Measurements from ENCODE around the gene FER. TPM values are rescaled to one million over a fixed set of nuclear protein-coding genes. Genes with fewer than 3 reads are reported as not detected.

Gene FER
- total RNA-seq, 2 experiments from 2014 or later = 9.4 to 10.0 TPM

- ChIA-PET CTCF (ENCODE audit: unreplicated experiment) (no interaction called here), POLR2A (no interaction called here)
- H3K4me3 ChIP-seq (ENCODE audit: low read depth, low read length, poor library complexity, severe bottlenecking) = no peak overlapping the region
- H4K20me1 ChIP-seq (ENCODE audit: insufficient read depth, low read length) = no peaks in the 10 kb centered on the region
- H3K4me1 ChIP-seq (ENCODE audit: insufficient read depth, low read length, poor library complexity, severe bottlenecking) = no peaks in the 10 kb centered on the region
- no peak overlapping the region for H2AFZ ChIP-seq (ENCODE audit: low read length)
- H3K27ac ChIP-seq (ENCODE audit: low read depth, low read length, poor library complexity, severe bottlenecking) = no peak overlapping the region
- no peak overlapping the region for H3K4me2 ChIP-seq (ENCODE audit: low read length)
- no peak for DNase-seq (ENCODE audit: low spot score)
- no peaks in the 10 kb centered on the region for H3K36me3 ChIP-seq (ENCODE audit: insufficient read depth, low read length)
- no peaks in the 10 kb centered on the region for H3K9me3 ChIP-seq (ENCODE audit: low read length)
- intact Hi-C loops (cut with micrococcal nuclease; ENCODE audit: unreplicated experiment) = no loop called here
- no peaks in the 10 kb centered on the region for H3K79me2 ChIP-seq (ENCODE audit: insufficient read depth, low read depth, low read length)
- TF ChIP-seq CTCF (conservative IDR thresholded peaks at IDR 0.05; ENCODE audit: low read length) = no peak
- no peak for TF ChIP-seq EZH2phosphoT487 (IDR thresholded peaks at IDR 0.05; ENCODE audit: borderline replicate concordance, low read depth, low read length)
- no peaks in the 10 kb centered on the region for H3K9me2 ChIP-seq (ENCODE audit: insufficient read depth, low read length)
- BruUV-seq (replicated peaks) = no TSS peak
These were observed 153.0 kb downstream of the FER start for GRCh38 chr5:108900668-108901067.

- Histone ChIP-seq H3K79me2 (ENCODE audit: insufficient read depth, low read depth, low read length) (no peaks in the 10 kb centered on the region), H3K9me3 (ENCODE audit: low read length) (no peaks in the 10 kb centered on the region), H3K9me2 (ENCODE audit: insufficient read depth, low read length) (no peaks in the 10 kb centered on the region), H3K4me3 (ENCODE audit: low read depth, low read length, poor library complexity, severe bottlenecking) (no peak overlapping the region), H2AFZ (ENCODE audit: low read length) (no peak overlapping the region), H3K27ac (ENCODE audit: low read depth, low read length, poor library complexity, severe bottlenecking) (no peak overlapping the region), H3K4me2 (ENCODE audit: low read length) (no peak overlapping the region), H3K4me1 (ENCODE audit: insufficient read depth, low read length, poor library complexity, severe bottlenecking) (no peaks in the 10 kb centered on the region), H3K36me3 (ENCODE audit: insufficient read depth, low read length) (no peaks in the 10 kb centered on the region), H4K20me1 (ENCODE audit: insufficient read depth, low read length) (no peaks in the 10 kb centered on the region)
- ChIA-PET POLR2A (no interaction called here), CTCF (ENCODE audit: unreplicated experiment) (no interaction called here)
- intact Hi-C loops (cut with micrococcal nuclease; ENCODE audit: unreplicated experiment) = no loop called here
- no peak for DNase-seq (ENCODE audit: low spot score)
- no peak for TF ChIP-seq EZH2phosphoT487 (IDR thresholded peaks at IDR 0.05; ENCODE audit: borderline replicate concordance, low read depth, low read length)
- no peak for TF ChIP-seq CTCF (conservative IDR thresholded peaks at IDR 0.05; ENCODE audit: low read length)
- no TSS peak for BruUV-seq (replicated peaks)
These were observed 158.1 kb downstream of the FER start for GRCh38 chr5:108905805-108906204.

GRCh38 chr5:108910627-108911026, 162.9 kb downstream of the FER start:
- DNase-seq (ENCODE audit: low spot score) = no peak
- BruUV-seq (replicated peaks) = no TSS peak
- TF ChIP-seq EZH2phosphoT487 (IDR thresholded peaks at IDR 0.05; ENCODE audit: borderline replicate concordance, low read depth, low read length) (no peak), CTCF (conservative IDR thresholded peaks at IDR 0.05; ENCODE audit: low read length) (no peak)
- intact Hi-C loops (cut with micrococcal nuclease; ENCODE audit: unreplicated experiment) = no loop called here
- Histone ChIP-seq H3K4me2 (ENCODE audit: low read length) (no peak overlapping the region), H3K4me3 (ENCODE audit: low read depth, low read length, poor library complexity, severe bottlenecking) (no peak overlapping the region), H3K9me2 (ENCODE audit: insufficient read depth, low read length) (no peaks in the 10 kb centered on the region), H3K4me1 (ENCODE audit: insufficient read depth, low read length, poor library complexity, severe bottlenecking) (no peaks in the 10 kb centered on the region), H3K36me3 (ENCODE audit: insufficient read depth, low read length) (no peaks in the 10 kb centered on the region), H3K79me2 (ENCODE audit: insufficient read depth, low read depth, low read length) (no peaks in the 10 kb centered on the region), H2AFZ (ENCODE audit: low read length) (no peak overlapping the region), H4K20me1 (ENCODE audit: insufficient read depth, low read length) (no peaks in the 10 kb centered on the region), H3K9me3 (ENCODE audit: low read length) (no peaks in the 10 kb centered on the region), H3K27ac (ENCODE audit: low read depth, low read length, poor library complexity, severe bottlenecking) (no peak overlapping the region)
- POLR2A ChIA-PET = interaction anchor here (0.7 kb wide), 1 partner anchor 1804 kb away, joined by 3 read pairs; no protein-coding TSS in a partner anchor
- CTCF ChIA-PET (ENCODE audit: unreplicated experiment) = no interaction called here

Data from OCI-LY7 (cell line).